GM15510 (cell line): Measurements from ENCODE around the gene PPP1R27.

Experiments used
- POLR2A ChIP-seq: IDR thresholded peaks from 3 replicates; pipeline ENCODE4 v1.6.1; 2011; ENCODE audit warnings: borderline replicate concordance; ENCODE audit not compliant: insufficient read length; ENCODE audit errors: extremely low read depth

The PPP1R27 gene

DNA sequence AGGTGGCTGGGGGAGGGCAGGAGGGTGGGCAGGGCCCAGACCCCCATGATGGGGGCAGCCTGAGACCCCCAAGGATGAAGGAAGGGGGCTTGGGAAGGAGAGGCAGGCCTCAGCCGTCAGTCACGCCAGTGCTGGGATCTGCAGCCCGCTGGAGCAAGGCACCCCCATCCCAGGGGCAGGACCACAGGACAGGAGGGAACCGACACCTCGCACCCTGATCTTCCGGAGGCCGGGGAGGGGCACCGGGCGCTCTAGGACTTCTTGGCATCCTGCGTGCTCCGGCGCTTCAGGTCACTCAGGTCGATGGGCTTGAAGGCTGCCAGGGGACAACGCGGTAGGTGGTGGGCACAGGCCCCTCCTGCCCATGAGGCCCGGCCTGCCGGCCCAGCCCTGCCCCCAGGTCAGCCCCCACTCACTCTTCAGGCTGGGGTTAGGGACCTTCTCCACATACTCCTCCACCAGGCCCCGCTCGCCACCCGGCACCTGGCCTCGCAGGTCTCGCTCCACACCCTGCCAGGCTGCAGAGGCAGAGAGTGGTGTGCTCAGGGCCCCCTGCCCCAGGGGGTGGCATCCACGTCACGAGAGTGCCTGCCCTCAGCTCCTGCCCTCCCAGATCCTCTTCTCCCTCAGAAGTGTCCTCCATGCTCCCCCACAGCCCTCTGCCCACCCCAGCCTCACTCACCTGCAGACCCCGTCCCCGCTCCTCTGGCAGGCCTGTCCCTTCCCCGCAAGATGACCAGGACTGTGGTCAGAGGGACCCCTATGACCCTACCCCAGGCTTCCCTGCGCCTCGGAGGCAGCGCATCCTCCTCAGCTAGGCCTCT lies 11.6 kb downstream of the PPP1R27 start:
- TF ChIP-seq POLR2A: no peak

- TF ChIP-seq POLR2A: no peak
Measured at GRCh38 chr17:81822312-81822637, 12.6 kb downstream of the PPP1R27 start.

- no peak for TF ChIP-seq POLR2A
Measured at GRCh38 chr17:81821603-81822311, 13.1 kb downstream of the PPP1R27 start.

- no peak for TF ChIP-seq POLR2A
Measured at GRCh38 chr17:81821147-81821546, 13.7 kb downstream of the PPP1R27 start.

DNA sequence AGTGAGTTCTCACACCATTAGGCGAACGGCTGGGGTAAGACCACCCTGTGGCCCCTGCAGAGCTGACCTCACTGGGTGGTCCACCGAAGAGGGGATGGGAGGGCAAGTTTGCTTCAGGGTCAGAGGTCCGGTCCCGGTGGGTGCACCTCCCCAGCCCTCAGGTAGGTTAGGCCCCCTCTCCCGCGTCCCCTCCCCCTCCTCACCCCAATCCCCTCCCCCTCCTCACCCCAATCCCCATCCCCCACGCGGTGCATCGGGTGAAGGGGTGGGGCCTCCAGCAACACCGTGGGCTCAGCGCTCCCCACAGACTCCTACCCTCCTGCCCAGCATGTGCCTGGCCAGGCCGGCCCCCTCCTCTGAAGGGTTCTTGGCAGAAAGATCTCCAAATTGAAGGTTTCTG lies 15.1 kb downstream of the PPP1R27 start:
- TF ChIP-seq POLR2A: no peak

GRCh38 chr17:81817758-81818147 lies 17.1 kb downstream of the PPP1R27 start:
- TF ChIP-seq POLR2A: no peak

DNA sequence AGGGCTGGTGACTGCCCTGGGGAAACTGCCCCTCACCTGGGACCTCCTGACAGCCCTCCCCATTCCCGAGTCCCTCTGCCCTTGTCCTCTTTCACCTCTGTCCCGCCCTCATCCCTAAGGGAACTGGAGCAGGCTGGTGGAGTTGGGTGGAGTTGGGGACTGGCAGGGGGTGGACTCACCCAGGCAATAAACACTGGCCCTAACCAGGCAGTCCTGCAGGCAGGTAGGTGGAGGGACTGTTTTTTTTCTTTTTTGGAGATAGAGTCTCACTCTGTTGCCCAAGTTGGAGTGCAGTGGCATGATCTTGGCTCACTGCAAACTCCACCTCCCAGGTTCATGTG lies 19.2 kb downstream of the PPP1R27 start:
- no peak for TF ChIP-seq POLR2A

GRCh38 chr17:81814748-81815645 lies 19.9 kb downstream of the PPP1R27 start:
- no peak for TF ChIP-seq POLR2A

- TF ChIP-seq POLR2A: no peak
Measured at GRCh38 chr17:81813861-81814683, 20.8 kb downstream of the PPP1R27 start.

- TF ChIP-seq POLR2A: no peak
Measured at GRCh38 chr17:81813371-81813684, 21.5 kb downstream of the PPP1R27 start.

DNA sequence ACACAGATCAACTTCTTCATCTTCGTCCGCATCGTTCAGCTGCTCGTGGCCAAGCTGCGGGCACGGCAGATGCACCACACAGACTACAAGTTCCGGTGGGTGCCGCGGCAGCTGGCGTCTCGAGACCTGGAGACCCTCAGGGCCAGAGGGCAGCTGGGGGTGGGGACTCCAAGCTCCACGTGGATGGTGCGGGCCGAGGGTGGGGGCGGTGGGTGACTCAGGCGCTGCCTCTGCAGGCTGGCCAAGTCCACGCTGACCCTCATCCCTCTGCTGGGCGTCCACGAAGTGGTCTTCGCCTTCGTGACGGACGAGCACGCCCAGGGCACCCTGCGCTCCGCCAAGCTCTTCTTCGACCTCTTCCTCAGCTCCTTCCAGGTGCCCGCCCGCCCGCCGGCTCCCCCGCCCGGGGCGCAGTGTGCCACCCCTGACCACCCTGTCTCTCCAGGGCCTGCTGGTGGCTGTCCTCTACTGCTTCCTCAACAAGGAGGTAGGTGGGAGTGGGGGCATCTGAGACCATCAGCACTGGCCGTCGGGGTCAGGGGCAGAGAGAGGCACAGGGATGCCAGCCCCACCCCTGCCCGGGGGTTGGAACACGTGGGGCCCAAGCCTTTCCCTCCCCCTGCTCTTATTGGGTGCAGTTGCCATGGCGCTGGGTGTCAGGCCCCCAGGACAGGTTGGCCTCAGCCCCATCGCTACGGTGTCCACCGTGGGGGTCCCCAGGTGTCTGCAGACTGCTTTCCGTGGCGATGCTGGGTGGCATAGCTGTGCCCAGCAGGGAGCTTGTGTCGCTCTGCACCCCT lies 22.1 kb downstream of the PPP1R27 start:
- no peak for TF ChIP-seq POLR2A

- TF ChIP-seq POLR2A: no peak
Measured at GRCh38 chr17:81811705-81812570, 22.9 kb downstream of the PPP1R27 start.
